Renal cortex interstitium (tissue), 11 donors: ENCODE data around the gene POLA1. TPM values are rescaled to one million over a fixed set of nuclear protein-coding genes. Genes with fewer than 3 reads are reported as not detected.
"Not testable (repeated sequence)": the region's sequence is repeated elsewhere in the genome, so short reads cannot be mapped to it uniquely, and the experiment has no call there.

ENCODE experiments used
- DNase-seq, 11 donors: peaks; one replicate each; pipeline ENCODE4 v3.0.0-alpha.2; 2013; ENCODE audit warnings: low read depth in 9 of 11, low spot score in 4 of 11; ENCODE audit errors: extremely low read depth in 1 of 11
- polyA plus RNA-seq, 3 donors: library from polyadenylated mRNA; unstranded; fragments of 120-200 nt; gene quantifications; one replicate each; pipeline ENCODE4 v1.2.1, GENCODE V29; 2013; ENCODE audit not compliant: insufficient read length in 3 of 3

POLA1 gene
- polyA plus RNA-seq, 3 donors = 15.5 to 19.6 (median 18.9) TPM

DNA sequence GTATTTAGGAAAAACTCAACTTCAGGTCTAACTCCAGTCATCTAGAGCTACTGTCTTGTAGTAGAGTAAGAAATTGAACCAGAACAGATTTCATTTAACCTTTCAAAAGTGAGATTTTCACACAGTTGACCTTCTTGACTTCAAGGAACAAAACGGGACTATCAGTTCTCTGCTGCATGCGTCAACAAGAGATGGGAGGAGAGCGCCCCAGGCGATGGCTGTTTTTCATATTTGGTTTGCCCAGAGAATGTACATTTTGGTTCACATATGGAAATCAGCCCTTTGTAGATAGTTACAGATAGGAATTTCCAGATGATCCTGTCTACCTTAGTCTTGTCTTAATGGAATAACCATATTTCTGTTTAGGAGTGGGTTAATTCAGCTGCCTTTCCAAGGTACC lies 158.1 kb downstream of the POLA1 start:
- DNase-seq = no peak

GRCh38 chrX:24858004-24858746 lies 164.5 kb downstream of the POLA1 start:
- no peak for DNase-seq

DNA sequence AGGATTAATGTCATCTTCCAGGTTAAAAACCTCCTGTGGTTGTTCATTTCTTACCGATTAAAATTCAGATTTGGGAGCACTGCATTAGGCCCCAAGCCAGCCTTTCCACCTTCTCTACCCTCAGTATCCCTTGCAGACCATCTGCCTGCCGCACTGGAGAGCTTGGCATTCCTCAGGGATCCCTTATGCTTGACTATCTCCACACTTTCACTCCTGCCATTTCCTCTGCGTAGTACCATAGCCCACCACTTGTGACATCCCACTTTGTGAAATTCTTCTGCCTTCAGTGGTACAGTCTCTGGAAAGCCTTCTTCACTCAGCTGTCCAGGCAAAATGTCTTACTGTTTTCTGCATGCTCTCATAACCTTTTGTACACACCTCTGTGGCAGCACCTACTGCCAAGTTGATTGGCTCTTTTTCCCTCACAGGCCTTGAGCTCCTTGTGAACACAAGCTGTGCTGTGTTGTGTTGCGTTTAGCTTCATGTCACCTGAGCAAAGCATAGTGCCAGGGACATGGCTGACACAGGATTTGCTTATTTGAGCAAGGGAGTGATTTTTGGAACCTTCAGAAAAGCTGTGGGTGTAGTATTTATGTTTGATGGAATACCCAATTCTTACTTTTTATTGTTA lies 165.6 kb downstream of the POLA1 start:
- no peak for DNase-seq

- DNase-seq = no peak
These were observed 166.4 kb downstream of the POLA1 start for GRCh38 chrX:24860140-24860539.

- DNase-seq = no peak
These were observed 168.6 kb downstream of the POLA1 start for GRCh38 chrX:24862343-24862742.

DNA sequence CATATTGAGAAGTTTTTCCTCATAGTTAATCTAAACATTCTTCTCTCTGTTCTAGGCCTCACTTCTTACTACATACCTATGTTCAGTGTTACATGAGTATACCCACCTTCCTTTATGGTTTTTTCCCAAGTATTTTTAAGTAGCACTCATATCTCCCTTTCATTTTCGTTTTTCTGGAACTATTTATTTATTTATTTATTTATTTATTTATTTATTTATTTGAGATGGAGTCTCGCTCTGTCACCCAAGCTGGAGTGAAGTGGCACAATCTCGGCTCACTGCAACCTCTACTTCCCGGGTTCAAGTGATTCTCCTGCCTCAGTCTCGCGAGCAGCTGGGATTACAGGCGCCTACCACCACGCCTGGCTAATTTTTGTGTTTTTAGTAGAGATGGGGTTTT lies 170.1 kb downstream of the POLA1 start:
- not testable (repeated sequence) for DNase-seq

GRCh38 chrX:24870143-24870542 lies 176.4 kb downstream of the POLA1 start:
- no peak for DNase-seq

- DNase-seq = no peak
These were observed 181.0 kb downstream of the POLA1 start for GRCh38 chrX:24874604-24875247.

GRCh38 chrX:24876530-24877287 lies 183.0 kb downstream of the POLA1 start:
- DNase-seq = no peak

DNA sequence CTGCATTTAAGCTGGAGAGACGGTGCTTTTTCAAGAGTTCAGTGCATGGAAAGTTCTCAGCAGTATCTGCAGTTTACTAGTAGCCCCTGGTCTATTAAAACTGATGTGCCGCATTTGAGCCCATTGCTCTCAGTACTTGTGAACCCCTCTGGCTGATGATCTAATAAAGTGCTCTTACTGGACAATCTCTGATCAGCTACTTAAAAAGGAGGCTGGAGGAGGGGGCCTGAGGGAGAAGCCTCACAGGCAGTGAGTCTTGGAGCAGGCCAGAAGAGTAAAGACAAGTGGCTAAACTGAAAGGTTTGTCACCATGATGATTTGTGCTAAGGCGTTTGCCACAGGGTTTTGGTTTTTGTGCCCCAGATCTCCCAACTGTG lies 183.6 kb downstream of the POLA1 start:
- DNase-seq = no peak

DNA sequence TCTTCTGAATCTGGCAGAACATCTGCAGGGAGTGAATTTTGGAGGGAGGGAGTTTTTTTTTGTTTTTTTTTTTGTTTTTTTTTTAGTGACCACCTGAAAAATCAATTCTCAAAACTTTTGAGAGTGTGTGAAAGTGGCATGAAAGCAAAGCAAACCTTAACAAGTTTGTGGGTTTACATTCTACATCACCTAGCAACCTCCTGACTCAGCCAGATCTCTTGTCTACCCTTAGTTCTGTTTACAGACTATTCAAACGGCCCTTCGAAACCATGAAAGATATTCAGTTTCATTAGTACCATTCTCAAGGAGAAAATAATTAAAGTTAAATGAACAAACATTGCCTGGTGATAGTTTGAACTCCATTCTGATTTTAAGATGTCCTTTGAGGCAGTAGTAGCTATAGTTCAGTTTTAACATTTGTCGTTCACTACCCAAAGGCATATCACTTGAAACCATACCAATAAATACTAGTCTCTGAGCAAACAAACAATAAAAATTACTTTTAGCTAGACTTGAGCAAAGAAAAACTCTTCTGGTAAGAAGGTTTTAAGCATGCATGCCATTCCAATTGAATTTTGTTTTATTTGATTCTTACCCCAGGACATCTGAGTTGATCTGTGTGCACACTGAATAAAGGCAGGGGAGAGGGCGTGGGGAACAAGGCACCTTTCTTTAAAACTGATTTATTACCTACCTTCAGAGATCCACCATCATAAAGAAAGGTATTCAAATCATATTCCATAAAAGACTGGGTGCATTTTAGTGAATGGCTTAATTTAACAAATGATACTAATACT lies 184.3 kb downstream of the POLA1 start:
- DNase-seq = no peak

GRCh38 chrX:24879679-24880078 lies 186.0 kb downstream of the POLA1 start:
- DNase-seq = no peak

DNA sequence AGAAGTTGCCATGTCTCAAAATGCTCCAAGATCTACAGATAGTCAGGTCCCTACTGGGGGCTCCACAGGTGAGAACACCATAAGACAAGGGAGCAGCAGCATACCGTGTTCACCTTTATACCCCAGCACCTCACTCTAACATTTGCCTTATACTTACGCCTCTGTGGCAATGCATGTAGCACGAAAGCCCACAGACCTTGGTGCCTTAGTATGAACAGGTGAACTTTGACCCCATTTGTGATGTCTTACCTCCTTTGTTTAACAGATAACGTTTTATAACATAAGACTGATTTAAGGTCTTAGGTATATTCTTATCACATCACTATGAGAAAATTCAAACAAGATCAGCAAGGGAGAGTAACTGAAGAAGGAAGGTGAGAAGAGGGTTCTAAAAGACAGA lies 193.2 kb downstream of the POLA1 start:
- no peak for DNase-seq

DNA sequence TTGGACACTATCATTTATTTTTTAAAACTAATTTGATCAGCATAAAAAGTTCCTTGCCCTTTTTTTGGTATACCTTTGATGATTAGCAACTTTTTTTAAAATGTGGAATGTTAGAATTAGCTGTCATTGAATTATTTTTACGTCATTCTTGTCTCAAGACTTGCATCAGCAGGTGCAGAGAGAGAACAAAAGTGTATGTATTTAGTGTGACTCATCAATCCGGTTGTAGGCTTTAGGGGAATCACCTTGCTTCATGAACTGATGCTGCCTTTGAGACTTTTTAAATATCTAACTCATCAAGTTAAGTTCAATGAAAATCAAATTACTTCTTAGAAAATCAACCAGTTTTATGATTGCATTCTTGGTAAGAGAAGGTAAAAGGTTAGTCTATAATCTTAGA lies 197.0 kb downstream of the POLA1 start:
- DNase-seq = no peak

GRCh38 chrX:24899391-24899790 lies 205.7 kb downstream of the POLA1 start:
- DNase-seq = no peak

- no peak for DNase-seq
These were observed 206.5 kb downstream of the POLA1 start for GRCh38 chrX:24900234-24900633.

GRCh38 chrX:24902806-24903205 lies 209.1 kb downstream of the POLA1 start:
- no peak for DNase-seq

DNA sequence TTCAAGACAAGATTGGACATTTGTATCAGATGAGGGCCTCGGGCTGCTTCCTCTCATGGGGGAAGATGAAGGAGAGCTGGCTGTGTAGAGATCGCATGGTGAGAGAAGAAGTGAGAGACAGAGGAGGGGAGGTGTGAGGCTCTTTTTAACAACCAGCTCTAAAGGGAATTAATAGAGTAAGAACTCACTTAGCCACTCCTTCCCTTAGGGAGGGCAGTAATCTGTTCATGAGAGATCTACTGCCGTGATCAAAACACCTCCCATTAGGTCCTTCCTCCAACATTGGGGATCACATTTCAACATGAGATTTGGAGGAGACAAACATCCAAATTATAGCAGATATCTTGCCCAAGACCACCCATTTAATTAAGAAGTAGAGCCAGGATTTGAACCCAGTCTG lies 225.0 kb downstream of the POLA1 start:
- no peak for DNase-seq

GRCh38 chrX:24920769-24921168 lies 227.1 kb downstream of the POLA1 start:
- no peak for DNase-seq
